IMR-90 (cell line): ENCODE results near the gene SMTN. TPM values are rescaled to one million over a fixed set of nuclear protein-coding genes. Genes with fewer than 3 reads are reported as not detected.
A peak's percentile ranks its signal among the peaks of the same experiment; 100 is the strongest.

Source experiments
- ATAC-seq: fragments of 200-7000 bp; cut with Tn5 transposase; 2 replicates; pipeline ENCODE4 v1.9.1; 2020; ENCODE audit warnings: low read depth, mild to moderate bottlenecking, moderate library complexity
- BruUV-seq: library from RNA; stranded (reverse); fragments of 400-500 nt; replicated peaks from 2 replicates; lab custom pipeline; 2021; lab: Mats Ljungman, UMichigan
- CTCF ChIA-PET: fragments of 300-600 bp; formaldehyde crosslinking; extraction: SDS; loops from one replicate; lab custom pipeline; 2021; ENCODE audit warnings: antibody characterized with exemption; lab: Yijun Ruan, JAX
- POLR2A ChIA-PET: fragments of 300-600 bp; sonication (Branson Sonifier 250); formaldehyde crosslinking; loops from one replicate; lab custom pipeline; 2022; ENCODE audit warnings: antibody characterized with exemption; ENCODE audit not compliant: unreplicated experiment; lab: Charles Lee
- DNase-seq: peaks from one replicate; pipeline ENCODE4 v3.0.0; 2013
- H2AFZ ChIP-seq: replicated peaks from 2 replicates; pipeline ENCODE3; 2013; ENCODE audit warnings: low read length, mild to moderate bottlenecking; ENCODE audit not compliant: poor library complexity
- H2AK5ac ChIP-seq: 2 replicates; pipeline ENCODE4 v1.6.1; 2013; ENCODE audit warnings: low read depth, low read length, inconsistent platforms
- H2AK9ac ChIP-seq: replicated peaks from 2 replicates; pipeline ENCODE3; 2013; ENCODE audit warnings: mild to moderate bottlenecking, low read depth, low read length, moderate library complexity; ENCODE audit not compliant: poor library complexity
- H2BK120ac ChIP-seq: 2 replicates; pipeline ENCODE4 v1.6.1; 2013; ENCODE audit warnings: low read depth, low read length, inconsistent platforms
- H2BK15ac ChIP-seq: 3 replicates; pipeline ENCODE4 v1.6.1; 2013; ENCODE audit warnings: low read depth, low read length, inconsistent platforms
- H2BK20ac ChIP-seq: 2 replicates; pipeline ENCODE4 v1.6.1; 2013; ENCODE audit warnings: low read depth, mild to moderate bottlenecking, inconsistent platforms, low read length, moderate library complexity
- H2BK5ac ChIP-seq: 2 replicates; pipeline ENCODE4 v1.6.1; 2013; ENCODE audit warnings: mild to moderate bottlenecking, low read depth, low read length, inconsistent platforms; ENCODE audit not compliant: poor library complexity, severe bottlenecking
- H3K14ac ChIP-seq: replicated peaks from 2 replicates; pipeline ENCODE4 v1.6.1; 2013; ENCODE audit warnings: low read depth, low read length, inconsistent platforms
- H3K18ac ChIP-seq: 2 replicates; pipeline ENCODE4 v1.6.1; 2013; ENCODE audit warnings: low read depth, low read length, control low read depth
- H3K23ac ChIP-seq: 2 replicates; pipeline ENCODE4 v1.6.1; 2013; ENCODE audit warnings: low read depth, low read length, inconsistent platforms
- H3K27ac ChIP-seq: 2 replicates; pipeline ENCODE4 v1.5.1; 2013; ENCODE audit warnings: mild to moderate bottlenecking, control low read depth, low read length; ENCODE audit not compliant: insufficient read depth
- H3K27me3 ChIP-seq: 2 replicates; pipeline ENCODE4 v1.6.1; 2013; ENCODE audit warnings: low read length; ENCODE audit not compliant: control insufficient read depth, insufficient read depth
- H3K36me3 ChIP-seq: 2 replicates; pipeline ENCODE4 v1.6.1; 2013; ENCODE audit warnings: low read length, mixed read lengths; ENCODE audit not compliant: control insufficient read depth, insufficient read depth
- H3K4ac ChIP-seq: 2 replicates; pipeline ENCODE4 v1.6.1; 2013; ENCODE audit warnings: low read depth, low read length, inconsistent platforms
- H3K4me1 ChIP-seq: 2 replicates; pipeline ENCODE4 v1.6.1; 2013; ENCODE audit warnings: low read length, mixed read lengths; ENCODE audit not compliant: control insufficient read depth, insufficient read depth
- H3K4me2 ChIP-seq: 2 replicates; pipeline ENCODE4 v1.6.1; 2013; ENCODE audit warnings: low read depth, mild to moderate bottlenecking, control low read depth, low read length, moderate library complexity
- H3K4me3 ChIP-seq: 2 replicates; pipeline ENCODE4 v1.5.1; 2013; ENCODE audit warnings: low read depth, mild to moderate bottlenecking, control low read depth, low read length, moderate library complexity; ENCODE audit not compliant: insufficient read depth
- H3K56ac ChIP-seq: 2 replicates; pipeline ENCODE4 v1.6.1; 2013; ENCODE audit warnings: low read length, inconsistent platforms; ENCODE audit not compliant: insufficient read depth; ENCODE audit errors: extremely low read depth
- H3K79me1 ChIP-seq, 2 experiments: 2 replicates each; pipeline ENCODE4 v1.6.1; 2013; ENCODE audit warnings: low read length in 2 of 2, inconsistent platforms in 1 of 2, low read depth in 1 of 2
- H3K9ac ChIP-seq: 2 replicates; pipeline ENCODE4 v1.6.1; 2013; ENCODE audit warnings: low read depth, low read length, control low read depth
- H3K9me1 ChIP-seq: 2 replicates; pipeline ENCODE4 v1.6.1; 2013; ENCODE audit warnings: low read length, inconsistent platforms; ENCODE audit not compliant: insufficient read depth
- H3K9me3 ChIP-seq: 2 replicates; pipeline ENCODE4 v1.6.1; 2013; ENCODE audit warnings: low read length; ENCODE audit not compliant: control insufficient read depth, insufficient read depth
- H4K20me1 ChIP-seq: 2 replicates; pipeline ENCODE4 v1.6.1; 2013; ENCODE audit warnings: low read length, inconsistent platforms; ENCODE audit not compliant: insufficient read depth
- H4K5ac ChIP-seq: 2 replicates; pipeline ENCODE4 v1.6.1; 2013; ENCODE audit warnings: mild to moderate bottlenecking, low read depth, low read length, control low read depth
- H4K8ac ChIP-seq, 2 experiments: 2 replicates each; pipeline ENCODE4 v1.6.1; 2013; ENCODE audit warnings: low read depth in 2 of 2, low read length in 2 of 2, control low read depth in 1 of 2, inconsistent platforms in 1 of 2
- H4K91ac ChIP-seq: 2 replicates; pipeline ENCODE4 v1.6.1; 2013; ENCODE audit warnings: low read depth, low read length, inconsistent platforms; ENCODE audit not compliant: insufficient read depth
- CEBPB ChIP-seq: IDR thresholded peaks from 2 replicates; pipeline ENCODE4 v1.6.1; 2012; ENCODE audit warnings: low read depth, low read length, improper control_type of control experiment
- RAD21 ChIP-seq: IDR thresholded peaks from 2 replicates; pipeline ENCODE4 v1.6.1; 2012; ENCODE audit warnings: low read length, improper control_type of control experiment
- RFX5 ChIP-seq: IDR thresholded peaks from 2 replicates; pipeline ENCODE4 v1.8.0; 2012; ENCODE audit warnings: low read depth, mild to moderate bottlenecking, low read length, moderate library complexity
- WGBS, 2 experiments: methylation state at CpG; one replicate each; pipeline versions ENCODE4 v1.1.5 to v1.1.7; 2013; ENCODE audit warnings: missing lambda C conversion rate in 2 of 2; ENCODE audit not compliant: insufficient read length in 1 of 2; ENCODE audit errors: extremely low coverage in 2 of 2; 5-methylcytosine and 5-hydroxymethylcytosine counted together
- dilution Hi-C: fragments of 300-500 bp; cut with HindIII; formaldehyde crosslinking; loops from one replicate; pipeline ENCODE4 v1.14.3; 2018; ENCODE audit warnings: low sequenced_read_pairs; ENCODE audit not compliant: unreplicated experiment
- in situ Hi-C: fragments of 300-500 bp; cut with MboI; formaldehyde crosslinking; loops from 3 replicates; pipeline ENCODE4 v1.14.3; 2019; ENCODE audit warnings: low sequenced_read_pairs, inconsistent platforms, mixed read lengths
- intact Hi-C: fragments of 100-400 bp; cut with micrococcal nuclease; formaldehyde crosslinking; loops from 2 replicates; pipeline ENCODE4 v1.10.0; 2022
- polyA plus RNA-seq, 3 experiments: library from polyadenylated mRNA; depleted of rRNA; stranded (reverse); fragments of >200 nt; gene quantifications; 2 replicates each; pipeline ENCODE4 v1.2.3, GENCODE V29; 2012; ENCODE audit warnings: low replicate concordance in 1 of 3
- total RNA-seq: library from RNA; depleted of rRNA; stranded (reverse); fragments of >200 nt; gene quantifications from 2 replicates; pipeline ENCODE4 v1.2.3, GENCODE V29; 2012

Gene SMTN
- total and polyA plus RNA-seq, 2 of the 4 experiments (the other 2 are of a cell fraction), result 53.6 to 63.7 TPM

GRCh38 chr22:31122532-31123291, 41.6 kb downstream of the SMTN start, which contains the start of gene INPP5J:
TSS of gene INPP5J (plus strand) at chr22:31122966. CDS start at chr22:31123015, 49 bp downstream.
- peak within 1 kb of the TSS; percentile 75 for H2AK5ac ChIP-seq
- H2BK5ac ChIP-seq, result no peak within 1 kb of the TSS
- H3K4me3 ChIP-seq, result peak within 1 kb of the TSS; percentile 52
- no CpG with 5 or more reads among the region's 10 CpGs for WGBS, 2 experiments
- no peaks in the 10 kb centered on the region for H3K9me3 ChIP-seq
- H3K9ac ChIP-seq, result peak within 1 kb of the TSS; percentile 74
- TF ChIP-seq RFX5, result peak; percentile 57; the same call in 1 of the 2 replicates
- TF ChIP-seq CEBPB, result no peak
- TF ChIP-seq RAD21, result no peak
- peak within 1 kb of the TSS; percentile 65; the same call in 1 of the 2 replicates for H2BK120ac ChIP-seq
- no peaks in the 10 kb centered on the region; the same call in 1 of the 2 replicates for H3K27me3 ChIP-seq
- peak within 1 kb of the TSS; percentile 33; the same call in 1 of the 2 replicates for H2BK20ac ChIP-seq
- ChIA-PET POLR2A (no interaction called here), CTCF (no interaction called here)
- no peak within 1 kb of the TSS; the same call in 1 of the 2 replicates for H3K27ac ChIP-seq
- no peak within 1 kb of the TSS; the same call in 1 of the 2 replicates for H3K56ac ChIP-seq
- peak within 1 kb of the TSS; percentile 49 to 78; a peak in 3 of 4 replicates for H4K8ac ChIP-seq
- H3K14ac ChIP-seq, result peak within 1 kb of the TSS; percentile 65
- in situ Hi-C loops, result no loop called here
- ATAC-seq (peak; percentile 94), DNase-seq (peak; percentile 50)
- H2AK9ac ChIP-seq, result peak within 1 kb of the TSS; percentile 47
- H4K20me1 ChIP-seq, result no peaks in the 10 kb centered on the region
- peak within 1 kb of the TSS; percentile 96 for H3K4me2 ChIP-seq
- H2BK15ac ChIP-seq, result peak within 1 kb of the TSS; percentile 80; the same call in 1 of the 3 replicates
- H2AFZ ChIP-seq, result peak within 1 kb of the TSS; percentile 97
- peaks cover 0 to 4% of the 10 kb centered on the region in 2 experiments; a peak in 1 of 4 replicates for H3K79me1 ChIP-seq
- no peaks in the 10 kb centered on the region for H3K36me3 ChIP-seq
- intact Hi-C loops, result no loop called here
- H3K18ac ChIP-seq, result no peak within 1 kb of the TSS
- no TSS peak for BruUV-seq
- peaks cover 5% of the 10 kb centered on the region for H3K4me1 ChIP-seq
- H4K91ac ChIP-seq, result peak within 1 kb of the TSS; percentile 51
- peak within 1 kb of the TSS; percentile 67 for H3K4ac ChIP-seq
- H3K23ac ChIP-seq, result no peak within 1 kb of the TSS
- H4K5ac ChIP-seq, result peak within 1 kb of the TSS; percentile 88
- H3K9me1 ChIP-seq, result no peaks in the 10 kb centered on the region; the same call in 1 of the 2 replicates
- dilution Hi-C loops, result no loop called here
